Endothelial cell (in vitro differentiated cells): Measurements from ENCODE around the gene AKAP12. TPM values are rescaled to one million over a fixed set of nuclear protein-coding genes. Genes with fewer than 3 reads are reported as not detected.
"Not testable (repeated sequence)": the region's sequence is repeated elsewhere in the genome, so short reads cannot be mapped to it uniquely, and the experiment has no call there.

Experiments used
- DNase-seq: peaks from one replicate; pipeline ENCODE4 v3.0.0; 2021; ENCODE audit warnings: low spot score
- H3K27ac Mint-ChIP-seq: one replicate; pipeline ENCODE4 v1.8.0; 2021; ENCODE audit warnings: mixed read lengths, inconsistent platforms; ENCODE audit not compliant: unreplicated experiment
- H3K27me3 Mint-ChIP-seq: one replicate; pipeline ENCODE4 v1.8.0; 2021; ENCODE audit warnings: mild to moderate bottlenecking, moderate library complexity, mixed read lengths, inconsistent platforms; ENCODE audit not compliant: unreplicated experiment
- H3K36me3 Mint-ChIP-seq: one replicate; pipeline ENCODE4 v1.8.0; 2021; ENCODE audit warnings: mild to moderate bottlenecking, low read depth, mixed read lengths, inconsistent platforms; ENCODE audit not compliant: unreplicated experiment
- H3K4me1 Mint-ChIP-seq: one replicate; pipeline ENCODE4 v1.8.0; 2021; ENCODE audit warnings: mild to moderate bottlenecking, mixed read lengths, inconsistent platforms; ENCODE audit not compliant: unreplicated experiment
- H3K4me3 Mint-ChIP-seq: one replicate; pipeline ENCODE4 v1.8.0; 2021; ENCODE audit warnings: mild to moderate bottlenecking, mixed read lengths, inconsistent platforms; ENCODE audit not compliant: unreplicated experiment
- H3K9me3 Mint-ChIP-seq: one replicate; pipeline ENCODE4 v1.8.0; 2021; ENCODE audit warnings: mixed read lengths, inconsistent platforms; ENCODE audit not compliant: unreplicated experiment
- total RNA-seq: library from RNA; stranded (reverse); fragmentation: NEBNext Ultra II Directional; extraction: Animal tissue kit (Norgen Biotek cat#: 25700); gene quantifications from one replicate; pipeline ENCODE4 v1.2.1, GENCODE V29; 2021; ENCODE audit not compliant: unreplicated experiment
- TF ChIP-seq, protein P1 (sequence below): fragments of 200-600 bp; sonication (generic); IDR thresholded peaks from one replicate; pipeline ENCODE4 v1.5.0; 2021; ENCODE audit warnings: antibody characterized with exemption; ENCODE audit not compliant: unreplicated experiment

The AKAP12 gene
- total RNA-seq, 1 donor from 2014 or later = 70.1 TPM

DNA sequence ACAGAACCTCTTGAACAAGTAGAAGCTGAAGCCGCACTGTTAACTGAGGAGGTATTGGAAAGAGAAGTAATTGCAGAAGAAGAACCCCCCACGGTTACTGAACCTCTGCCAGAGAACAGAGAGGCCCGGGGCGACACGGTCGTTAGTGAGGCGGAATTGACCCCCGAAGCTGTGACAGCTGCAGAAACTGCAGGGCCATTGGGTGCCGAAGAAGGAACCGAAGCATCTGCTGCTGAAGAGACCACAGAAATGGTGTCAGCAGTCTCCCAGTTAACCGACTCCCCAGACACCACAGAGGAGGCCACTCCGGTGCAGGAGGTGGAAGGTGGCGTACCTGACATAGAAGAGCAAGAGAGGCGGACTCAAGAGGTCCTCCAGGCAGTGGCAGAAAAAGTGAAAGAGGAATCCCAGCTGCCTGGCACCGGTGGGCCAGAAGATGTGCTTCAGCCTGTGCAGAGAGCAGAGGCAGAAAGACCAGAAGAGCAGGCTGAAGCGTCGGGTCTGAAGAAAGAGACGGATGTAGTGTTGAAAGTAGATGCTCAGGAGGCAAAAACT lies 111.5 kb downstream of the AKAP12 start:
- H3K4me3 Mint-ChIP-seq = no peak overlapping the region
- TF ChIP-seq, protein P1, sequence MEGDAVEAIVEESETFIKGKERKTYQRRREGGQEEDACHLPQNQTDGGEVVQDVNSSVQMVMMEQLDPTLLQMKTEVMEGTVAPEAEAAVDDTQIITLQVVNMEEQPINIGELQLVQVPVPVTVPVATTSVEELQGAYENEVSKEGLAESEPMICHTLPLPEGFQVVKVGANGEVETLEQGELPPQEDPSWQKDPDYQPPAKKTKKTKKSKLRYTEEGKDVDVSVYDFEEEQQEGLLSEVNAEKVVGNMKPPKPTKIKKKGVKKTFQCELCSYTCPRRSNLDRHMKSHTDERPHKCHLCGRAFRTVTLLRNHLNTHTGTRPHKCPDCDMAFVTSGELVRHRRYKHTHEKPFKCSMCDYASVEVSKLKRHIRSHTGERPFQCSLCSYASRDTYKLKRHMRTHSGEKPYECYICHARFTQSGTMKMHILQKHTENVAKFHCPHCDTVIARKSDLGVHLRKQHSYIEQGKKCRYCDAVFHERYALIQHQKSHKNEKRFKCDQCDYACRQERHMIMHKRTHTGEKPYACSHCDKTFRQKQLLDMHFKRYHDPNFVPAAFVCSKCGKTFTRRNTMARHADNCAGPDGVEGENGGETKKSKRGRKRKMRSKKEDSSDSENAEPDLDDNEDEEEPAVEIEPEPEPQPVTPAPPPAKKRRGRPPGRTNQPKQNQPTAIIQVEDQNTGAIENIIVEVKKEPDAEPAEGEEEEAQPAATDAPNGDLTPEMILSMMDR = no peak
- DNase-seq = no peak
- peaks cover 4% of the 10 kb centered on the region for H3K4me1 Mint-ChIP-seq
- H3K36me3 Mint-ChIP-seq = no peaks in the 10 kb centered on the region
- H3K27me3 Mint-ChIP-seq = peaks cover 2% of the 10 kb centered on the region
- H3K9me3 Mint-ChIP-seq = no peaks in the 10 kb centered on the region
- H3K27ac Mint-ChIP-seq = no peak overlapping the region

- no peak overlapping the region for H3K27ac Mint-ChIP-seq
- no peaks in the 10 kb centered on the region for H3K36me3 Mint-ChIP-seq
- peaks cover 2% of the 10 kb centered on the region for H3K27me3 Mint-ChIP-seq
- TF ChIP-seq, protein P1 = no peak
- H3K4me3 Mint-ChIP-seq = no peak overlapping the region
- no peaks in the 10 kb centered on the region for H3K9me3 Mint-ChIP-seq
- DNase-seq = no peak
- peaks cover 4% of the 10 kb centered on the region for H3K4me1 Mint-ChIP-seq
These were observed 112.0 kb downstream of the AKAP12 start for GRCh38 chr6:151351731-151352130.

- Mint-ChIP-seq H3K36me3 (no peaks in the 10 kb centered on the region), H3K27ac (no peak overlapping the region), H3K27me3 (peaks cover 2% of the 10 kb centered on the region), H3K4me3 (no peak overlapping the region), H3K4me1 (peaks cover 4% of the 10 kb centered on the region), H3K9me3 (no peaks in the 10 kb centered on the region)
- DNase-seq = no peak
- TF ChIP-seq, protein P1 = no peak
These were observed 112.9 kb downstream of the AKAP12 start for GRCh38 chr6:151352410-151353396.

DNA sequence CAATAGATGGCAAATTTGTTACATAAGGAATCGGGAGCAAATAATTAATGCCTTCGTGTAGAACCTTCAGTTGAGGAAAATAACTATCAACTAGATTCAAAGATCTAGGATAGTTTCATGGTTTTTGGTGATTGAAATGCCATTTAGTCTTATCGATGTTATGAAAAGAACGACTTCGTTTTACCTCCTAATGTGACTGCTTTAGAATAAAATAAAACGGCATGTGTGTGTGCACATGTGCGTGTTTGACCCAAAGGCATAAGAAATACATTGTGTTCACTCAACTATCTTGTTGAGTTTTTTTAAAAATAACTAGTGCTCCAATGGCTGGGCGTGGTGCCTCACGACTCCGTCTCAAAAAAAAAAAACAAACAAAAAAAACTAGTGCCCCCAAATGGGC lies 114.0 kb downstream of the AKAP12 start:
- TF ChIP-seq, protein P1 = no peak
- DNase-seq = no peak
- Mint-ChIP-seq H3K4me3 (no peak overlapping the region), H3K27me3 (peaks cover 2% of the 10 kb centered on the region), H3K36me3 (no peaks in the 10 kb centered on the region), H3K4me1 (peaks cover 6% of the 10 kb centered on the region), H3K27ac (no peak overlapping the region), H3K9me3 (no peaks in the 10 kb centered on the region)

- H3K27me3 Mint-ChIP-seq, H3K27ac Mint-ChIP-seq, H3K4me3 Mint-ChIP-seq, H3K9me3 Mint-ChIP-seq, DNase-seq, H3K36me3 Mint-ChIP-seq, H3K4me1 Mint-ChIP-seq: not testable (repeated sequence)
These were observed 117.2 kb downstream of the AKAP12 start for GRCh38 chr6:151356983-151357382.
